Gastrocnemius medialis (tissue), 4 donors: ENCODE data around the gene SLC3A2. TPM values are rescaled to one million over a fixed set of nuclear protein-coding genes. Genes with fewer than 3 reads are reported as not detected.

Source experiments
- ATAC-seq, 2 donors: fragments of 150-250 bp; one replicate each; pipeline ENCODE4 v1.9.1; 2016
- DNase-seq, 2 donors: peaks; one replicate each; pipeline ENCODE4 v3.0.0-alpha.2; 2019
- H3K27ac ChIP-seq, 4 donors: fragments of 200-600 bp; sonication (generic); 1 replicate in 1 of 4; 2 replicates in 3 of 4; pipeline ENCODE4 v1.5.1; 2016 to 2018; ENCODE audit warnings: mild to moderate bottlenecking in 2 of 4, moderate library complexity in 1 of 4
- H3K27me3 ChIP-seq, 3 donors: fragments of 200-600 bp; sonication (generic) in 2 of 3; 1 replicate in 1 of 3; 2 replicates in 2 of 3; pipeline versions ENCODE4 v1.5.1 to v1.6.0; 2016 to 2019; ENCODE audit warnings: mild to moderate bottlenecking in 1 of 3, moderate library complexity in 1 of 3
- H3K36me3 ChIP-seq, 2 donors: fragments of 200-600 bp; sonication (generic) in 1 of 2; one replicate each; pipeline ENCODE4 v1.5.1; 2017 to 2018
- H3K4me1 ChIP-seq, 2 donors: fragments of 200-600 bp; sonication (generic) in 1 of 2; one replicate each; pipeline ENCODE4 v1.5.1; 2016 to 2017; ENCODE audit warnings: mild to moderate bottlenecking in 2 of 2
- H3K4me3 ChIP-seq, 4 donors: fragments of 200-600 bp; sonication (generic) in 3 of 4; 1 replicate in 1 of 4; 2 replicates in 3 of 4; pipeline ENCODE4 v1.5.1; 2016 to 2019; ENCODE audit warnings: mild to moderate bottlenecking in 2 of 4
- H3K9me3 ChIP-seq, 3 donors: fragments of 200-600 bp; sonication (generic) in 2 of 3; 1 replicate in 1 of 3; 2 replicates in 2 of 3; pipeline ENCODE4 v1.5.1; 2016 to 2019
- CTCF ChIP-seq, 5 experiments: fragments of 450-650 bp in 3 of 5; fragments of 200-600 bp in 2 of 5; sonication (generic) in 2 of 5; IDR thresholded peaks in 4 of 5; conservative IDR thresholded peaks in 1 of 5; 1 replicate in 4 of 5; 2 replicates in 1 of 5; pipeline ENCODE4 v1.5.1; 2016 to 2019; ENCODE audit warnings: antibody characterized with exemption in 5 of 5, mild to moderate bottlenecking in 3 of 5, moderate library complexity in 3 of 5
- POLR2A ChIP-seq, 2 donors: fragments of 450-650 bp; IDR thresholded peaks; one replicate each; pipeline ENCODE4 v1.6.1; 2017; ENCODE audit warnings: antibody characterized with exemption in 2 of 2, mild to moderate bottlenecking in 2 of 2, moderate library complexity in 2 of 2
- in situ Hi-C, 4 donors: fragments of 200-750 bp; cut with MboI; loops; one replicate each; pipeline versions ENCODE4 v1.15.0 to v1.8.0; 2017; ENCODE audit warnings: low sequenced_read_pairs in 4 of 4
- intact Hi-C: fragments of 100-400 bp; cut with DNase I; formaldehyde crosslinking; loops from one replicate; pipeline ENCODE4 v1.15.1; 2023; ENCODE audit warnings: low total_unique reads
- total RNA-seq, 4 donors: library from RNA; depleted of rRNA; stranded (reverse); fragments of >200 nt; gene quantifications; one replicate each; pipeline versions ENCODE4 v1.1.0 to v1.2.3, GENCODE V29; 2016

Gene SLC3A2
- total RNA-seq, 4 donors from 2014 or later: 158 to 278 (median 189) TPM

GRCh38 chr11:62897311-62897710, 16.6 kb downstream of the SLC3A2 start:
- Histone ChIP-seq H3K4me3 (no peak overlapping the region), H3K4me1 (no peaks in the 10 kb centered on the region), H3K9me3 (no peaks in the 10 kb centered on the region), H3K27me3 (no peaks in the 10 kb centered on the region), H3K36me3 (no peaks in the 10 kb centered on the region), H3K27ac (no peak overlapping the region)
- intact Hi-C loops: no loop called here
- TF ChIP-seq CTCF (IDR thresholded peaks at IDR 0.05 in 4 of 5, conservative IDR thresholded peaks at IDR 0.05 in 1 of 5) (no peak), POLR2A (IDR thresholded peaks at IDR 0.05) (no peak)
- no peak for ATAC-seq
- DNase-seq: no peak
- in situ Hi-C loops: loop anchor here in 1 of 4 donors (25.0 kb wide), 1 partner anchor 785 kb away; the partner anchor contains the start of gene INCENP

- in situ Hi-C loops: loop anchor here in 1 of 4 donors (25.0 kb wide), 1 partner anchor 786 kb away; the partner anchor contains the start of gene INCENP
Measured at GRCh38 chr11:62898027-62898426, 17.3 kb downstream of the SLC3A2 start.

GRCh38 chr11:62902932-62903331, 22.2 kb downstream of the SLC3A2 start:
- Histone ChIP-seq H3K36me3 (no peaks in the 10 kb centered on the region), H3K9me3 (no peaks in the 10 kb centered on the region), H3K4me1 (no peaks in the 10 kb centered on the region), H3K27me3 (no peaks in the 10 kb centered on the region), H3K27ac (no peak overlapping the region), H3K4me3 (no peak overlapping the region)
- in situ Hi-C loops: no loop called here
- DNase-seq (no peak), ATAC-seq (no peak)
- no peak for TF ChIP-seq POLR2A (IDR thresholded peaks at IDR 0.05)
- TF ChIP-seq CTCF (IDR thresholded peaks at IDR 0.05 in 4 of 5, conservative IDR thresholded peaks at IDR 0.05 in 1 of 5): no peak
- intact Hi-C loops: no loop called here

More at GRCh38 chr11:62898027-62898426, 17.3 kb downstream of the SLC3A2 start:
- H3K4me3 ChIP-seq: no peak overlapping the region
- no peak for TF ChIP-seq CTCF (IDR thresholded peaks at IDR 0.05 in 4 of 5, conservative IDR thresholded peaks at IDR 0.05 in 1 of 5)
- no peak for TF ChIP-seq POLR2A (IDR thresholded peaks at IDR 0.05)
- H3K27me3 ChIP-seq: no peaks in the 10 kb centered on the region
- DNase-seq: no peak
- ATAC-seq: no peak
- no peaks in the 10 kb centered on the region for H3K4me1 ChIP-seq
- intact Hi-C loops: no loop called here
- no peaks in the 10 kb centered on the region for H3K36me3 ChIP-seq
- H3K9me3 ChIP-seq: no peaks in the 10 kb centered on the region
- H3K27ac ChIP-seq: no peak overlapping the region

GRCh38 chr11:62905296-62905695, 24.6 kb downstream of the SLC3A2 start:
- TF ChIP-seq POLR2A (IDR thresholded peaks at IDR 0.05) (no peak), CTCF (IDR thresholded peaks at IDR 0.05 in 4 of 5, conservative IDR thresholded peaks at IDR 0.05 in 1 of 5) (no peak)
- Histone ChIP-seq H3K36me3 (no peaks in the 10 kb centered on the region), H3K27me3 (no peaks in the 10 kb centered on the region), H3K4me3 (no peak overlapping the region), H3K27ac (no peak overlapping the region), H3K9me3 (no peaks in the 10 kb centered on the region), H3K4me1 (peaks cover 0 to 6% of the 10 kb centered on the region in 2 donors)
- in situ Hi-C loops: loop anchor here (5.0 kb wide), 1 partner anchor 117 kb away; no protein-coding TSS in a partner anchor
- peak in 1 of 2 donors; percentile 62 for ATAC-seq
- intact Hi-C loops: no loop called here
- DNase-seq: no peak
